Measurements from ENCODE around the gene PHF12.

Gene PHF12

GRCh38 chr17:28902819-28903545, 48.3 kb downstream of the PHF12 start, which contains the start of gene DHRS13:
Gene DHRS13 (minus strand): TSS chr17:28903079. CDS start chr17:28902944, 135 bp downstream.
- Histone ChIP-seq H3K9me3 (ENCODE audit: insufficient read depth, low read length) (no peaks in the 10 kb centered on the region), H3K9ac (ENCODE audit: low read length) (peak within 1 kb of the TSS; percentile 91), H3K4me3 (ENCODE audit: low read length) (peak within 1 kb of the TSS; percentile 84), H4K20me1 (ENCODE audit: insufficient read depth, low read length) (no peaks in the 10 kb centered on the region), H3K4me2 (ENCODE audit: low read length) (peak within 1 kb of the TSS; percentile 97), H3K36me3 (replicated peaks; ENCODE audit: low read depth, low read length) (peaks cover 50% of the 10 kb centered on the region), H3K79me2 (ENCODE audit: low read length) (peaks cover 43% of the 10 kb centered on the region), H3K27ac (ENCODE audit: low read length) (peak within 1 kb of the TSS; percentile 82), H3K4me1 (ENCODE audit: low read length) (peaks cover 32% of the 10 kb centered on the region), H3K27me3 (ENCODE audit: low read depth, low read length) (no peaks in the 10 kb centered on the region), H2AFZ (ENCODE audit: low read depth, low read length) (no peak within 1 kb of the TSS; the same call in 1 of the 2 replicates)
- TF ChIP-seq CTCF (IDR thresholded peaks at IDR 0.05; ENCODE audit: low read depth, low read length) (peak; percentile 98), EZH2phosphoT487 (IDR thresholded peaks at IDR 0.05; ENCODE audit: low read depth) (no peak)

- Histone ChIP-seq H3K36me3 (replicated peaks; ENCODE audit: low read depth, low read length) (peaks cover 42% of the 10 kb centered on the region), H3K4me2 (ENCODE audit: low read length) (peak overlapping the region; percentile 97), H3K4me1 (ENCODE audit: low read length) (peaks cover 36% of the 10 kb centered on the region), H3K9ac (ENCODE audit: low read length) (peak overlapping the region; percentile 91), H3K4me3 (ENCODE audit: low read length) (peak overlapping the region; percentile 84), H4K20me1 (ENCODE audit: insufficient read depth, low read length) (no peaks in the 10 kb centered on the region), H3K9me3 (ENCODE audit: insufficient read depth, low read length) (no peaks in the 10 kb centered on the region), H3K27ac (ENCODE audit: low read length) (peak overlapping the region; percentile 82), H3K79me2 (ENCODE audit: low read length) (peaks cover 46% of the 10 kb centered on the region), H3K27me3 (ENCODE audit: low read depth, low read length) (no peaks in the 10 kb centered on the region), H2AFZ (ENCODE audit: low read depth, low read length) (no peak overlapping the region; the same call in 1 of the 2 replicates)
- TF ChIP-seq EZH2phosphoT487 (IDR thresholded peaks at IDR 0.05; ENCODE audit: low read depth) (no peak), CTCF (IDR thresholded peaks at IDR 0.05; ENCODE audit: low read depth, low read length) (no peak)
Observed at GRCh38 chr17:28901866-28902818, 49.2 kb downstream of the PHF12 start.

GRCh38 chr17:28900986-28901726, 50.2 kb downstream of the PHF12 start:
- no peak overlapping the region for H2AFZ ChIP-seq (ENCODE audit: low read depth, low read length)
- H3K4me3 ChIP-seq (ENCODE audit: low read length): peak overlapping the region; percentile 84
- peak overlapping the region; percentile 82 for H3K27ac ChIP-seq (ENCODE audit: low read length)
- peaks cover 55% of the 10 kb centered on the region for H3K79me2 ChIP-seq (ENCODE audit: low read length)
- peaks cover 33% of the 10 kb centered on the region for H3K36me3 ChIP-seq (replicated peaks; ENCODE audit: low read depth, low read length)
- no peaks in the 10 kb centered on the region for H3K27me3 ChIP-seq (ENCODE audit: low read depth, low read length)
- H4K20me1 ChIP-seq (ENCODE audit: insufficient read depth, low read length): no peaks in the 10 kb centered on the region
- H3K9me3 ChIP-seq (ENCODE audit: insufficient read depth, low read length): no peaks in the 10 kb centered on the region
- H3K4me2 ChIP-seq (ENCODE audit: low read length): peak overlapping the region; percentile 97
- TF ChIP-seq CTCF (IDR thresholded peaks at IDR 0.05; ENCODE audit: low read depth, low read length) (no peak), EZH2phosphoT487 (IDR thresholded peaks at IDR 0.05; ENCODE audit: low read depth) (no peak)
- H3K4me1 ChIP-seq (ENCODE audit: low read length): peaks cover 40% of the 10 kb centered on the region
- H3K9ac ChIP-seq (ENCODE audit: low read length): peak overlapping the region; percentile 91

Data from OCI-LY3 (cell line).